Endothelial cell of umbilical vein (primary cell): ENCODE results near the gene SAMD10. TPM values are rescaled to one million over a fixed set of nuclear protein-coding genes. Genes with fewer than 3 reads are reported as not detected.

Experiments used
- BruUV-seq: library from RNA; stranded (reverse); fragments of 400-500 nt; replicated peaks from 2 replicates; lab custom pipeline; 2021; lab: Mats Ljungman, UMichigan
- CTCF ChIA-PET: fragments of 300-600, 350-600 bp; sonication (Branson Sonifier 250); formaldehyde crosslinking; loops from one replicate; lab custom pipeline; 2021; ENCODE audit warnings: antibody characterized with exemption, inconsistent platforms; lab: Charles Lee
- POLR2A ChIA-PET: fragments of 300-600, 350-600 bp; sonication (Branson Sonifier 250); formaldehyde crosslinking; loops from one replicate; lab custom pipeline; 2021; ENCODE audit warnings: antibody characterized with exemption, inconsistent platforms; lab: Charles Lee
- DNase-seq: peaks from one replicate; pipeline ENCODE4 v3.0.0-alpha.2; 2011; ENCODE audit warnings: low read depth, low spot score
- FAIRE-seq: peaks from 2 replicates; lab custom pipeline; 2011; peaks lifted over from hg19 to GRCh38; lab: Jason Lieb, UNC
- H2AFZ ChIP-seq: 2 replicates; pipeline ENCODE4 v1.6.0; 2012; ENCODE audit warnings: low read depth, low read length, control low read depth, inconsistent platforms
- H3K27ac ChIP-seq: 2 replicates; pipeline ENCODE4 v1.5.1; 2011; ENCODE audit warnings: low read depth, mild to moderate bottlenecking, control low read depth, low read length, moderate library complexity; ENCODE audit not compliant: insufficient read depth
- H3K27me3 ChIP-seq, 2 experiments: 2 replicates each; pipeline versions ENCODE4 v1.6.0 to v1.6.1; 2011; ENCODE audit warnings: low read length in 2 of 2, mixed read lengths in 1 of 2; ENCODE audit not compliant: control insufficient read depth in 2 of 2, insufficient read depth in 2 of 2
- H3K36me3 ChIP-seq, 2 experiments: 2 replicates in 1 of 2; 3 replicates in 1 of 2; pipeline ENCODE4 v1.5.1; 2011; ENCODE audit warnings: low read length in 2 of 2, mild to moderate bottlenecking in 1 of 2, moderate library complexity in 1 of 2; ENCODE audit not compliant: control insufficient read depth in 2 of 2, insufficient read depth in 2 of 2; ENCODE audit errors: extremely low read depth in 1 of 2
- H3K4me1 ChIP-seq: 3 replicates; pipeline ENCODE4 v1.5.1; 2011; ENCODE audit warnings: mild to moderate bottlenecking, low read length; ENCODE audit not compliant: control insufficient read depth, insufficient read depth; ENCODE audit errors: extremely low read depth
- H3K4me2 ChIP-seq: 2 replicates; pipeline ENCODE4 v1.6.1; 2011; ENCODE audit warnings: low read length, control low read depth, mixed read lengths; ENCODE audit not compliant: insufficient read depth
- H3K4me3 ChIP-seq, 3 experiments: fragments of 200-600 bp in 1 of 3; sonication (generic), shearing (Covaris generic) in 1 of 3; replicated peaks in 1 of 3; 2 replicates each; pipeline ENCODE4 v1.5.1; 2011 to 2016; ENCODE audit warnings: control low read depth in 3 of 3, low read length in 3 of 3, mild to moderate bottlenecking in 2 of 3, inconsistent platforms in 1 of 3, low read depth in 1 of 3, moderate library complexity in 1 of 3; ENCODE audit not compliant: insufficient read depth in 1 of 3
- H3K79me2 ChIP-seq: 2 replicates; pipeline ENCODE4 v1.6.0; 2012; ENCODE audit warnings: low read length, inconsistent platforms; ENCODE audit not compliant: control insufficient read depth, insufficient read depth
- H3K9ac ChIP-seq: replicated peaks from 2 replicates; pipeline ENCODE3; 2011; ENCODE audit warnings: low read length, control low read depth; ENCODE audit not compliant: insufficient read depth; ENCODE audit errors: extremely low read depth
- H3K9me1 ChIP-seq: replicated peaks from 3 replicates; pipeline ENCODE4 v1.6.0; 2011; ENCODE audit warnings: mild to moderate bottlenecking, low read length; ENCODE audit not compliant: control insufficient read depth, insufficient read depth; ENCODE audit errors: extremely low read depth
- H3K9me3 ChIP-seq: replicated peaks from 2 replicates; pipeline ENCODE4 v1.5.1; 2012; ENCODE audit warnings: low read length, inconsistent platforms; ENCODE audit not compliant: control insufficient read depth, insufficient read depth
- H4K20me1 ChIP-seq: replicated peaks from 2 replicates; pipeline ENCODE3; 2011; ENCODE audit warnings: mild to moderate bottlenecking, low read length; ENCODE audit not compliant: control insufficient read depth, insufficient read depth; ENCODE audit errors: extremely low read depth
- CTCF ChIP-seq, 2 donors: IDR thresholded peaks; 1 replicate in 1 of 2; 2 replicates in 1 of 2; pipeline ENCODE4 v1.5.1; 2011; ENCODE audit warnings: low read length in 2 of 2, mild to moderate bottlenecking in 2 of 2, moderate library complexity in 2 of 2, control low read depth in 1 of 2, inconsistent platforms in 1 of 2, low read depth in 1 of 2; ENCODE audit not compliant: insufficient read depth in 1 of 2; ENCODE audit errors: extremely low read depth in 1 of 2
- EZH2 ChIP-seq: IDR thresholded peaks from 2 replicates; pipeline ENCODE4 v1.6.1; 2012; ENCODE audit warnings: borderline replicate concordance, low read depth, mild to moderate bottlenecking, moderate library complexity, low read length, inconsistent platforms; ENCODE audit not compliant: severe bottlenecking
- FOS ChIP-seq: IDR thresholded peaks from 2 replicates; pipeline ENCODE4 v1.6.1; 2011; ENCODE audit warnings: mild to moderate bottlenecking, low read length, moderate library complexity, borderline replicate concordance; ENCODE audit not compliant: insufficient read depth
- GATA2 ChIP-seq: IDR thresholded peaks from 2 replicates; pipeline ENCODE4 v1.7.0; 2011; ENCODE audit warnings: low read depth, mild to moderate bottlenecking, moderate library complexity, mixed read lengths, low read length; ENCODE audit not compliant: insufficient read length, insufficient read depth
- JUN ChIP-seq: IDR thresholded peaks from 2 replicates; pipeline ENCODE4 v1.6.1; 2011; ENCODE audit warnings: borderline replicate concordance, low read depth; ENCODE audit not compliant: insufficient read length, insufficient read depth
- MYC ChIP-seq: IDR thresholded peaks from one replicate; pipeline ENCODE4 v1.6.1; 2011; ENCODE audit warnings: mild to moderate bottlenecking, low read depth, low read length
- POLR2A ChIP-seq: IDR thresholded peaks from 2 replicates; pipeline ENCODE4 v1.6.1; 2012; ENCODE audit warnings: low read depth, mild to moderate bottlenecking, control low read depth, low read length
- POLR2AphosphoS5 ChIP-seq: IDR thresholded peaks from 2 replicates; pipeline ENCODE4 v1.6.1; 2012; ENCODE audit warnings: low read depth, mild to moderate bottlenecking, control low read depth, low read length, moderate library complexity; ENCODE audit not compliant: insufficient read depth
- dilution Hi-C: fragments of 300-500 bp; cut with MboI; formaldehyde crosslinking; loops from one replicate; pipeline ENCODE4 v1.15.0; 2019; ENCODE audit warnings: low sequenced_read_pairs; ENCODE audit not compliant: extremely low pct_ligation_motif_present
- intact Hi-C: fragments of 100-400 bp; cut with micrococcal nuclease; formaldehyde crosslinking; loops from one replicate; pipeline ENCODE4 v1.10.0; 2022
- polyA plus RNA-seq, 4 experiments: library from polyadenylated mRNA; depleted of rRNA in 3 of 4; stranded (reverse) in 3 of 4; unstranded in 1 of 4; fragments of >200 nt; gene quantifications; 2 replicates each; pipeline versions ENCODE4 v1.2.1 to v1.2.3, GENCODE V29; 2011 to 2012; ENCODE audit warnings: missing spikeins in 1 of 4
- total RNA-seq: library from RNA; stranded (reverse); gene quantifications from 2 replicates; pipeline ENCODE4 v1.2.3, GENCODE V29; 2021
- TF ChIP-seq, protein P1 (sequence below): IDR thresholded peaks from 2 replicates; pipeline ENCODE4 v1.6.1; 2011; ENCODE audit not compliant: insufficient read depth, insufficient read length

Gene SAMD10
- total and polyA plus RNA-seq, 2 donors (not counting 3 experiments of a cell fraction or from before 2014, with no cell fraction given), result 4.7 to 5.3 TPM

DNA sequence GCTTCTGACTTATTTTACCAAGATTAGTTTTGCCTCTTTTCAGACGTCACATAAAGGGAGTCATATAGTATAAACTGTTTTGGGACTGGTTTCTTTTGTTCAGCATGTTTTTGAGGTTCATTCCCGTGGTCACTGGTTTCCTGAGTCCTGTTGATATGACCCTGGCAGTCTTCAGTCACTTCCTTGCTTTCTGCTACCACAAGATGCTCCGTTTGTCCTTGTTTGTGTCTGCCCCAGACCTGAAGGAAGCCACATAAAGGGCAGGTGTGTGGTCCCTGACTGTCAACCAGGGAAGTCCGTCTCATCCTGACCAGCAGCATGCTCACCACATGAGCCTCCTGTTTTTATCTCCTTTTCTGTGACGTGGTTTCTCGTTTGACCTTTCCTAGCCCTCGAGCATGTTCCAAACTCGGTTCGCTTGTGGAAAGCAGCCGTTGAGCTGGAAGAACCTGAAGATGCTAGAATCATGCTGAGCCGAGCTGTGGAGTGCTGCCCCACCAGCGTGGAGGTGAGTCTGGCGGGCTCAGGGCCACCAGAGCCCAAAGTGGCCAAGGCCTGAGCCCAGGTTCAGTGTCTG lies 30.5 kb upstream of the SAMD10 start:
- BruUV-seq, result no TSS peak
- Histone ChIP-seq H3K27ac (no peak overlapping the region), H4K20me1 (no peaks in the 10 kb centered on the region), H3K4me3 (no peak overlapping the region), H3K9ac (no peak overlapping the region), H3K9me1 (no peaks in the 10 kb centered on the region), H3K9me3 (no peaks in the 10 kb centered on the region), H3K79me2 (no peaks in the 10 kb centered on the region), H3K36me3 (peaks cover 14 to 36% of the 10 kb centered on the region in 2 experiments), H3K27me3 (no peaks in the 10 kb centered on the region), H2AFZ (no peak overlapping the region), H3K4me2 (no peak overlapping the region), H3K4me1 (peaks cover 2% of the 10 kb centered on the region)
- POLR2A ChIA-PET, result no interaction called here
- no peak for TF ChIP-seq GATA2
- TF ChIP-seq CTCF (IDR thresholded peaks at IDR 0.05; ENCODE audit: extremely low read depth in 1 of 2, insufficient read depth in 1 of 2, low read depth in 1 of 2, low read length in 2 of 2), result no peak
- no peak for TF ChIP-seq EZH2
- TF ChIP-seq POLR2AphosphoS5, result no peak
- TF ChIP-seq POLR2A, result no peak
- TF ChIP-seq JUN, result no peak
- TF ChIP-seq, protein P1, sequence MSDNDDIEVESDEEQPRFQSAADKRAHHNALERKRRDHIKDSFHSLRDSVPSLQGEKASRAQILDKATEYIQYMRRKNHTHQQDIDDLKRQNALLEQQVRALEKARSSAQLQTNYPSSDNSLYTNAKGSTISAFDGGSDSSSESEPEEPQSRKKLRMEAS, result no peak
- no peak for TF ChIP-seq MYC
- no peak for TF ChIP-seq FOS
- CTCF ChIA-PET, result no interaction called here
- intact Hi-C loops, result no loop called here
- DNase-seq, result peak; percentile 22
- dilution Hi-C loops, result no loop called here
- FAIRE-seq, result no peak
